DND-41 (cell line): Measurements from ENCODE around the gene OGFR.

Experiments used
- ATAC-seq: fragments of 200-7000 bp; cut with Tn5 transposase; 3 replicates; pipeline ENCODE4 v1.9.1; 2021; ENCODE audit warnings: low read depth; ENCODE audit not compliant: insufficient read depth
- DNase-seq: peaks from one replicate; pipeline ENCODE4 v3.0.0-alpha.2; 2020
- H2AFZ ChIP-seq: 2 replicates; pipeline ENCODE4 v1.6.0; 2012; ENCODE audit warnings: low read depth, low read length
- H3K27ac ChIP-seq: 2 replicates; pipeline ENCODE4 v1.5.1; 2012; ENCODE audit warnings: low read length, inconsistent platforms
- H3K27me3 ChIP-seq: fragments of 200-600 bp; sonication (generic); 2 replicates; pipeline ENCODE4 v1.6.0; 2012; ENCODE audit warnings: low read length, mild to moderate bottlenecking, inconsistent platforms; ENCODE audit not compliant: insufficient read depth, poor library complexity
- H3K36me3 ChIP-seq: 2 replicates; pipeline ENCODE4 v1.5.1; 2012; ENCODE audit warnings: low read length, inconsistent platforms; ENCODE audit not compliant: insufficient read depth
- H3K4me1 ChIP-seq: 2 replicates; pipeline ENCODE4 v1.5.1; 2012; ENCODE audit warnings: mild to moderate bottlenecking, low read length; ENCODE audit not compliant: insufficient read depth
- H3K4me2 ChIP-seq: 2 replicates; pipeline ENCODE4 v1.6.0; 2012; ENCODE audit warnings: mild to moderate bottlenecking, moderate library complexity, low read length, inconsistent platforms; ENCODE audit not compliant: insufficient read depth
- H3K4me3 ChIP-seq, 2 experiments: fragments of 200-600 bp in 1 of 2; shearing (Covaris generic) in 1 of 2; 2 replicates each; pipeline ENCODE4 v1.5.1; 2012 to 2016; ENCODE audit warnings: inconsistent platforms in 2 of 2, low read length in 2 of 2, mild to moderate bottlenecking in 2 of 2, low read depth in 1 of 2, moderate library complexity in 1 of 2
- H3K79me2 ChIP-seq: 2 replicates; pipeline ENCODE4 v1.6.0; 2012; ENCODE audit warnings: low read length, inconsistent platforms; ENCODE audit not compliant: insufficient read depth
- H3K9ac ChIP-seq: 2 replicates; pipeline ENCODE4 v1.6.0; 2012; ENCODE audit warnings: low read depth, mild to moderate bottlenecking, inconsistent platforms, low read length, moderate library complexity
- H3K9me3 ChIP-seq: 2 replicates; pipeline ENCODE4 v1.5.1; 2012; ENCODE audit warnings: low read length, moderate library complexity, mild to moderate bottlenecking, inconsistent platforms; ENCODE audit not compliant: insufficient read depth, severe bottlenecking
- H4K20me1 ChIP-seq: 2 replicates; pipeline ENCODE4 v1.6.0; 2012; ENCODE audit warnings: low read length; ENCODE audit not compliant: insufficient read depth
- EZH2 ChIP-seq: IDR thresholded peaks from 3 replicates; pipeline ENCODE4 v1.6.1; 2012; ENCODE audit warnings: borderline replicate concordance, low read depth, mild to moderate bottlenecking, moderate library complexity, low read length, inconsistent platforms; ENCODE audit not compliant: severe bottlenecking
- TF ChIP-seq, protein P1 (sequence below): IDR thresholded peaks from 2 replicates; pipeline ENCODE4 v1.5.1; 2012; ENCODE audit warnings: borderline replicate concordance, low read length, moderate library complexity, mild to moderate bottlenecking; ENCODE audit not compliant: poor library complexity, severe bottlenecking; ENCODE audit errors: extremely low read depth

OGFR gene

GRCh38 chr20:62797671-62798532 is 6.7 kb upstream of the OGFR start:
- Histone ChIP-seq H3K27ac (no peak overlapping the region), H3K27me3 (no peaks in the 10 kb centered on the region), H3K4me3 (peak overlapping the region in 1 of 2 experiments; percentile 60; a peak in 1 of 4 replicates), H3K9ac (peak overlapping the region; percentile 54), H3K4me1 (peaks cover 40% of the 10 kb centered on the region), H2AFZ (no peak overlapping the region), H3K79me2 (peaks cover 26% of the 10 kb centered on the region), H3K9me3 (no peaks in the 10 kb centered on the region), H3K36me3 (peaks cover 47% of the 10 kb centered on the region), H3K4me2 (peak overlapping the region; percentile 85), H4K20me1 (peaks cover 30% of the 10 kb centered on the region)
- TF ChIP-seq, protein P1, sequence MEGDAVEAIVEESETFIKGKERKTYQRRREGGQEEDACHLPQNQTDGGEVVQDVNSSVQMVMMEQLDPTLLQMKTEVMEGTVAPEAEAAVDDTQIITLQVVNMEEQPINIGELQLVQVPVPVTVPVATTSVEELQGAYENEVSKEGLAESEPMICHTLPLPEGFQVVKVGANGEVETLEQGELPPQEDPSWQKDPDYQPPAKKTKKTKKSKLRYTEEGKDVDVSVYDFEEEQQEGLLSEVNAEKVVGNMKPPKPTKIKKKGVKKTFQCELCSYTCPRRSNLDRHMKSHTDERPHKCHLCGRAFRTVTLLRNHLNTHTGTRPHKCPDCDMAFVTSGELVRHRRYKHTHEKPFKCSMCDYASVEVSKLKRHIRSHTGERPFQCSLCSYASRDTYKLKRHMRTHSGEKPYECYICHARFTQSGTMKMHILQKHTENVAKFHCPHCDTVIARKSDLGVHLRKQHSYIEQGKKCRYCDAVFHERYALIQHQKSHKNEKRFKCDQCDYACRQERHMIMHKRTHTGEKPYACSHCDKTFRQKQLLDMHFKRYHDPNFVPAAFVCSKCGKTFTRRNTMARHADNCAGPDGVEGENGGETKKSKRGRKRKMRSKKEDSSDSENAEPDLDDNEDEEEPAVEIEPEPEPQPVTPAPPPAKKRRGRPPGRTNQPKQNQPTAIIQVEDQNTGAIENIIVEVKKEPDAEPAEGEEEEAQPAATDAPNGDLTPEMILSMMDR = no peak
- TF ChIP-seq EZH2 = no peak
- no peak for ATAC-seq
- DNase-seq = no peak

DNA sequence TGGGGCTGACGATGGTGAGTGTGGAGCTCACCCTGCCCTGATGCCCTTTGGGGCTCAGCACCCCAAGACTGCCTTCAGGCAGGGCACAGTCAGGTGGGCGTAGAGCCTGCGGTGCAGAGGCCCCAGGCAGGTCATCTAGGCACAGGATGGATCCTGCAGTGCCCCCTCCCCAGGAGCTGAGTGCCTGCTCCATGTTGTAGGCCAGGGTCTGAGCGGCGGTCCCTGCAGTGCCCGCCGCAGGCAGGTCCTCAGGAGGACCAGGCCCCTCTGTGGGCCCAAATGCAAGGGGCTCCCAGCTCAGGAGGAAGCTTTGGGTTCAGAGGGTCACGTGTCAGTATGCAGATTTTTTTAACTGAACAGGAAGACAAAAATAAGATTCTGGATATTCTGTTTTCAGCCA is 5.6 kb upstream of the OGFR start:
- H3K4me2 ChIP-seq = 0 out of 2 replicates have a peak overlapping the region, but pooled peaks have one; percentile 85
- H3K36me3 ChIP-seq = peaks cover 47% of the 10 kb centered on the region
- ATAC-seq = no peak
- H3K4me1 ChIP-seq = peaks cover 38% of the 10 kb centered on the region
- no peak overlapping the region for H2AFZ ChIP-seq
- TF ChIP-seq EZH2 = no peak
- TF ChIP-seq, protein P1 = no peak
- H3K27me3 ChIP-seq = no peaks in the 10 kb centered on the region
- no peak overlapping the region for H3K27ac ChIP-seq
- peak overlapping the region; percentile 6; the same call in 1 of the 2 replicates for H3K9ac ChIP-seq
- peaks cover 30% of the 10 kb centered on the region for H4K20me1 ChIP-seq
- peaks cover 26% of the 10 kb centered on the region for H3K79me2 ChIP-seq
- no peak for DNase-seq
- H3K4me3 ChIP-seq = no peak overlapping the region
- no peaks in the 10 kb centered on the region for H3K9me3 ChIP-seq

- no peak overlapping the region for H3K4me2 ChIP-seq
- ATAC-seq = no peak
- peaks cover 40% of the 10 kb centered on the region for H3K4me1 ChIP-seq
Measured at GRCh38 chr20:62799459-62799858, 5.2 kb upstream of the OGFR start.

More at GRCh38 chr20:62799459-62799858, 5.2 kb upstream of the OGFR start:
- Histone ChIP-seq H3K27me3 (no peaks in the 10 kb centered on the region), H3K27ac (no peak overlapping the region), H3K4me3 (no peak overlapping the region), H3K9me3 (no peaks in the 10 kb centered on the region), H4K20me1 (peaks cover 30% of the 10 kb centered on the region), H3K9ac (no peak overlapping the region), H2AFZ (no peak overlapping the region), H3K79me2 (peaks cover 26% of the 10 kb centered on the region), H3K36me3 (peaks cover 47% of the 10 kb centered on the region)
- DNase-seq = no peak
- no peak for TF ChIP-seq EZH2
- TF ChIP-seq, protein P1 = no peak
